Adrenal gland (tissue), 5 donors: ENCODE measurements around the gene ARMC9.

Source experiments
- CTCF ChIP-seq, 6 experiments: fragments of 450-650 bp in 4 of 6; fragments of 200-600 bp in 2 of 6; sonication (generic) in 1 of 6; IDR thresholded peaks; 1 replicate in 5 of 6; 2 replicates in 1 of 6; pipeline versions ENCODE4 v1.5.1 to v1.8.0; 2016 to 2021; ENCODE audit warnings: antibody characterized with exemption in 6 of 6, mild to moderate bottlenecking in 2 of 6, moderate library complexity in 1 of 6
- POLR2A ChIP-seq, 2 donors: fragments of 450-650 bp; IDR thresholded peaks; one replicate each; pipeline ENCODE4 v1.6.1; 2017; ENCODE audit warnings: antibody characterized with exemption in 2 of 2, mild to moderate bottlenecking in 2 of 2, moderate library complexity in 1 of 2
- donor health status: DM: no; HTN: no; CAD: no.

- TF ChIP-seq CTCF (IDR thresholded peaks at IDR 0.05) (no peak), POLR2A (IDR thresholded peaks at IDR 0.05) (no peak)
Observed at GRCh38 chr2:231308219-231308618, 109.8 kb downstream of the ARMC9 start.
